Activated naive CD8-positive, alpha-beta T cell treated with anti-CD3 and anti-CD28 coated beads, Interleukin-2, amount 50 U/mL, for 24 hours (primary cell): ENCODE measurements around the gene C12orf75.
"Not testable (repeated sequence)": the region's sequence is repeated elsewhere in the genome, so short reads cannot be mapped to it uniquely, and the experiment has no call there.

Experiments
- ATAC-seq: fragments of 150-1000 bp; cut with Tn5 transposase; one replicate; pipeline ENCODE4 v1.10.0; 2021
- DNase-seq: peaks from one replicate; pipeline ENCODE4 v3.0.0; 2021
- H3K27ac Mint-ChIP-seq: one replicate; pipeline ENCODE4 v1.8.0; 2021; ENCODE audit warnings: mild to moderate bottlenecking, mixed read lengths
- H3K27me3 Mint-ChIP-seq: one replicate; pipeline ENCODE4 v1.8.0; 2021; ENCODE audit warnings: mixed read lengths
- H3K36me3 Mint-ChIP-seq: one replicate; pipeline ENCODE4 v1.8.0; 2021; ENCODE audit warnings: low read depth, mixed read lengths
- H3K4me1 Mint-ChIP-seq: one replicate; pipeline ENCODE4 v1.8.0; 2021; ENCODE audit warnings: mixed read lengths
- H3K4me3 Mint-ChIP-seq: one replicate; pipeline ENCODE4 v1.8.0; 2021; ENCODE audit warnings: mild to moderate bottlenecking, moderate library complexity, mixed read lengths
- H3K9me3 Mint-ChIP-seq: one replicate; pipeline ENCODE4 v1.8.0; 2021; ENCODE audit warnings: mixed read lengths

C12orf75 gene

DNA sequence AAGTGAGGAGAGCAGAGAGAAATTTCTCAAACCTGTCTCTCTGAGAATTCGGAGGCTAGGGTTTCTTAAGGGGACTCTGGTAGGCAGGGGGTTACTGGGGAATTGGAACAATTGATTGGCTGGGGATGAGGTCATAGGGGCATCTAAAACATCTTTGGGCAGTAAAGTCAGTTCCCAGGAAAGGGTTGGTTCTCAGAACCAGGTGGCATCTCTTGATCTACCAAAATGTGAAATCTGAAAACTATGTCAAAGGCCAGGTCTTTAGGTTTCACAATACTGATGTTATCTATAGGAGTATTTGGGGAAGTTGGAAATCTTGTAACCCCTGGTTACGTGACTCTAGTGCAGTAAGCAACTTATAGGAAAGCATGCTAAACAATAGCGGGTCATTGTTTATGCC lies 6.9 kb downstream of the C12orf75 start:
- Mint-ChIP-seq H3K27ac (no peak overlapping the region), H3K36me3 (peaks cover 23% of the 10 kb centered on the region), H3K4me3 (no peak overlapping the region), H3K4me1 (peaks cover 35% of the 10 kb centered on the region), H3K27me3 (no peaks in the 10 kb centered on the region), H3K9me3 (peaks cover 19% of the 10 kb centered on the region)
- ATAC-seq (peak; percentile 28), DNase-seq (no peak)

DNA sequence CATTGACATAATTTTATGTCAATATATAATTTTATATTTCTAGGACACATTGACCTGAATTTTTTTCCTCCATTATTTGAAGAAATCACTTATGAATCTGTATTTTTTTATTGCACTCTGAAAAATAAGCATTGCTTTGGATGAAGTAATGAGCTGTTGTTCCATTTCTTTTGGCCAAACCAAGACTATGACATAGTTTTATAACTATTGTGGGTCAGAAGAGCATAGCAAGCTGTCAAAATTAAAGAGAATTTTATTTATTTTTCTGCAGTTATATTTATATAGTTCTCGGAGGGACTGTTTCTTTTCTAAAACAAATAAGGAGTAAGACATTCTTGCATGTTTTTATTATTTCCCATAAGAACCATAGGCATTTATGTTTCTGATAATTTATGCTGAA lies 8.5 kb downstream of the C12orf75 start:
- ATAC-seq = no peak
- Mint-ChIP-seq H3K36me3 (peaks cover 25% of the 10 kb centered on the region), H3K4me1 (peaks cover 26% of the 10 kb centered on the region)

GRCh38 chr12:105341010-105341409 lies 10.5 kb downstream of the C12orf75 start:
- Mint-ChIP-seq H3K4me3 (no peak overlapping the region), H3K27me3 (no peaks in the 10 kb centered on the region), H3K36me3 (peaks cover 25% of the 10 kb centered on the region), H3K27ac (no peak overlapping the region), H3K4me1 (peaks cover 23% of the 10 kb centered on the region), H3K9me3 (peaks cover 21% of the 10 kb centered on the region)
- DNase-seq = no peak
- no peak for ATAC-seq

More for the DNA sequence above, 8.5 kb downstream of the C12orf75 start:
- peaks cover 21% of the 10 kb centered on the region for H3K9me3 Mint-ChIP-seq
- H3K4me3 Mint-ChIP-seq = no peak overlapping the region
- no peak overlapping the region for H3K27ac Mint-ChIP-seq
- no peaks in the 10 kb centered on the region for H3K27me3 Mint-ChIP-seq
- no peak for DNase-seq

DNA sequence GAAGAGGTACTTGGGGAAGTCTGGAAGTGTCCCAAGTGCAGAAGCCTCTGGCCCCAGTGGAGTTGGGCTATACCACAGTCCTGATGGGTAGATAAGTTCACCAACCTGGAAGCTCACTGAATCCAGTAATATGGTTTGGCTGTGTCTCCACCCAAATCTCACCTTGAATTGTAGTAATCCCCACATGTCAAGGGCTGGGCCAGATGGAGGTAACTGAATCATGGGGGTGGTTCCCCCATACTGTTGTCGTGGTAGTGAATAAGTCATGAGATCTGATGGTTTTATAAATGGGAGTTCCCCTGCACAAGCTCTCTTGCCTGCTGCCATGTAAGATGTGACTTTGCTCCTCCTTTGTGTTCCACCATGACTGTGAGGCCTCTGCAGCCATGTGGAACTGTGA lies 11.1 kb downstream of the C12orf75 start:
- not testable (repeated sequence) for ATAC-seq, H3K4me3 Mint-ChIP-seq, DNase-seq, H3K27ac Mint-ChIP-seq, H3K27me3 Mint-ChIP-seq
- H3K36me3 Mint-ChIP-seq = peaks cover 22% of the 10 kb centered on the region
- peaks cover 21% of the 10 kb centered on the region for H3K9me3 Mint-ChIP-seq
- peaks cover 18% of the 10 kb centered on the region for H3K4me1 Mint-ChIP-seq

GRCh38 chr12:105342464-105342863 lies 12.0 kb downstream of the C12orf75 start:
- ATAC-seq (no peak), DNase-seq (no peak)
- Mint-ChIP-seq H3K27me3 (no peaks in the 10 kb centered on the region), H3K27ac (no peak overlapping the region), H3K9me3 (peaks cover 21% of the 10 kb centered on the region), H3K4me1 (peaks cover 14% of the 10 kb centered on the region), H3K36me3 (peaks cover 22% of the 10 kb centered on the region), H3K4me3 (no peak overlapping the region)

DNA sequence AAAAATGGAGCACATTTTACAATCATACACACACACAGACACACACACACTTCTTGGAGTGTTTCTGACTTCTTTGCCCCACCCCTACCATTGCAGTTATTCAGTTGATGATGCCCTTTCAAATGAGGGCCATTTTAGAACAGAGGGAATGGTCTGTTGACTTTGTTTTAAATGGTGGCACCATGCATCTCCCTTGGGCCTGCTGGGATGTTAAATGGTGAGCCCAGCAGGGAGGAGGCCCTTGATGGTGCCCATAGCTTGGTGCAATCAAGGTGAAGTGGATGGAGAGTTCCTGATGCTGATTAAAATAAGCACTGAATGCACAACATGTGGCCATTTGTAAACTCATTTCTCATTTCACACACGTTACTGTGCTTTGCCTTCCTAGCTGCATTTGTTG lies 13.3 kb downstream of the C12orf75 start:
- Mint-ChIP-seq H3K4me1 (peaks cover 15% of the 10 kb centered on the region), H3K27ac (no peak overlapping the region), H3K4me3 (no peak overlapping the region), H3K36me3 (peaks cover 22% of the 10 kb centered on the region), H3K9me3 (peaks cover 21% of the 10 kb centered on the region), H3K27me3 (no peaks in the 10 kb centered on the region)
- DNase-seq = no peak
- no peak for ATAC-seq

DNA sequence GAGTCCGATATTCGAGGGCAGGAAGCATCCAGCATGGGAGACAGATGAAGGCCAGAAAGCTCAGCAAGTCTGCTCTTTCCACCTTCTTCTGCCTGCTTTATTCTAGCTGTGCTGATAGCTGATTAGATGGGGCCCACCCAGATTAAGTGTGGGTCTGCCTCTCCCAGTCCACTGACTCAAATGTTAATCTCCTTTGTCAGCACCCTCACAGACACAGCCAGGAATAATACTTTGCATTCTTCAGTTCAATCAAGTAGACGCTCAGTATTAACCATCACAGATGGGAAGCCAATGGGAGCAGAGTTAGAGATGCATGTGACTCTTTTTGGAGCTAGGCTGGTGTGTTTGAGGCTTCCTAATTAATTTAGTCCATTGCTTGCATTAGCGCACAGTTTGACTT lies 17.0 kb downstream of the C12orf75 start:
- peaks cover 19% of the 10 kb centered on the region for H3K4me1 Mint-ChIP-seq
- no peak for DNase-seq
- H3K9me3 Mint-ChIP-seq = peaks cover under 1% of the 10 kb centered on the region
- H3K27me3 Mint-ChIP-seq = no peaks in the 10 kb centered on the region
- peaks cover 11% of the 10 kb centered on the region for H3K36me3 Mint-ChIP-seq
- ATAC-seq = no peak
- H3K27ac Mint-ChIP-seq = no peak overlapping the region
- H3K4me3 Mint-ChIP-seq = no peak overlapping the region

GRCh38 chr12:105348142-105348541 lies 17.7 kb downstream of the C12orf75 start:
- ATAC-seq = no peak
- no peak overlapping the region for H3K4me3 Mint-ChIP-seq
- H3K27me3 Mint-ChIP-seq = no peaks in the 10 kb centered on the region
- no peak overlapping the region for H3K27ac Mint-ChIP-seq
- peaks cover 10% of the 10 kb centered on the region for H3K36me3 Mint-ChIP-seq
- peaks cover 19% of the 10 kb centered on the region for H3K4me1 Mint-ChIP-seq
- DNase-seq = no peak
- no peaks in the 10 kb centered on the region for H3K9me3 Mint-ChIP-seq

GRCh38 chr12:105348561-105348960 lies 18.1 kb downstream of the C12orf75 start:
- no peak overlapping the region for H3K4me3 Mint-ChIP-seq
- no peak overlapping the region for H3K27ac Mint-ChIP-seq
- peaks cover 19% of the 10 kb centered on the region for H3K4me1 Mint-ChIP-seq
- H3K9me3 Mint-ChIP-seq = no peaks in the 10 kb centered on the region
- ATAC-seq (no peak), DNase-seq (no peak)
- no peaks in the 10 kb centered on the region for H3K27me3 Mint-ChIP-seq
- peaks cover 10% of the 10 kb centered on the region for H3K36me3 Mint-ChIP-seq

- Mint-ChIP-seq H3K4me1 (peaks cover 19% of the 10 kb centered on the region), H3K27ac (peak overlapping the region; percentile 46), H3K36me3 (peaks cover 11% of the 10 kb centered on the region), H3K4me3 (no peak overlapping the region), H3K27me3 (no peaks in the 10 kb centered on the region), H3K9me3 (no peaks in the 10 kb centered on the region)
- DNase-seq (no peak), ATAC-seq (no peak)
These were observed 18.6 kb downstream of the C12orf75 start for GRCh38 chr12:105349138-105349537.

DNA sequence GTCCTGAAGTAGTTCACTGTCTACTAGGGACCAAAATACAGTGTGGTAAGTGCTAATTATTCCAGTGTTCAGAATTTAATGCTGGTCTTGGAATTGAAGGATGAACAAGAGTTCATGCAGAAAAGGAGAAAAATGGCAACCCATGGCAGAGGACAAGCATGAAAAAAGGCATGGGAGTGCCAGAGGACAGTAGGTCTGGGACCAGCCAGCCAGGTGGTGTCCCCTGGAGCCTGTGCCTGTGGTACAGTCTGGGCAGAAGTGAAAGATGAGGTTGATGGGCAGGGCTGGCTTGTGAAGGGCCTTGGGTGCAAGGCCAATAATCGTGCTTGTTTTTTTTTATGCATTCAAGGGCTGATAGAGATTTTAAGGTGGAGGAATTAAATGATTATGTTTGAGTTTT lies 21.0 kb downstream of the C12orf75 start:
- ATAC-seq (no peak), DNase-seq (no peak)
- Mint-ChIP-seq H3K4me3 (no peak overlapping the region), H3K9me3 (no peaks in the 10 kb centered on the region), H3K27ac (no peak overlapping the region), H3K4me1 (peaks cover 20% of the 10 kb centered on the region), H3K36me3 (peaks cover 13% of the 10 kb centered on the region), H3K27me3 (no peaks in the 10 kb centered on the region)

DNA sequence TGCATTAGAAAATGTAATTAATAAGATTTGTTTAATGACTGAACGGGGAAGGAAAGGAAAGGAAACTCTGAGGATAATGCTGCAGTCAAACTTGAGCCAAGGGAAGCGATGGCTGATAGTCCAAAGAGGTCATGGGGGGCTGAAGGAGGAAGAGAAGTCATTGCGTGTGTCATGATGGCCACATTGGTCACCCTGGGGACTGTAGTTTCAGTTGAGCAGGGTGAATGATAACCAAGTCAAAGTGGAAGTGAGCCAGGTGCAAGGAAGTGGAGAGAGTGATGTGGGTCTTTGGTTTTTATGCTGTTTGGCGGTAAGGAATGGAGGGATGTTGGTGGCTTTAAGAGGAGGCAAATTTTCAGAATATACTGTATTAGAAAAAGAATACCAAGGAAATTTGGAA lies 21.6 kb downstream of the C12orf75 start:
- Mint-ChIP-seq H3K9me3 (no peaks in the 10 kb centered on the region), H3K4me3 (no peak overlapping the region), H3K27ac (peak overlapping the region; percentile 6), H3K27me3 (no peaks in the 10 kb centered on the region), H3K4me1 (peaks cover 25% of the 10 kb centered on the region), H3K36me3 (peaks cover 13% of the 10 kb centered on the region)
- ATAC-seq (peak; percentile 36), DNase-seq (no peak)

DNA sequence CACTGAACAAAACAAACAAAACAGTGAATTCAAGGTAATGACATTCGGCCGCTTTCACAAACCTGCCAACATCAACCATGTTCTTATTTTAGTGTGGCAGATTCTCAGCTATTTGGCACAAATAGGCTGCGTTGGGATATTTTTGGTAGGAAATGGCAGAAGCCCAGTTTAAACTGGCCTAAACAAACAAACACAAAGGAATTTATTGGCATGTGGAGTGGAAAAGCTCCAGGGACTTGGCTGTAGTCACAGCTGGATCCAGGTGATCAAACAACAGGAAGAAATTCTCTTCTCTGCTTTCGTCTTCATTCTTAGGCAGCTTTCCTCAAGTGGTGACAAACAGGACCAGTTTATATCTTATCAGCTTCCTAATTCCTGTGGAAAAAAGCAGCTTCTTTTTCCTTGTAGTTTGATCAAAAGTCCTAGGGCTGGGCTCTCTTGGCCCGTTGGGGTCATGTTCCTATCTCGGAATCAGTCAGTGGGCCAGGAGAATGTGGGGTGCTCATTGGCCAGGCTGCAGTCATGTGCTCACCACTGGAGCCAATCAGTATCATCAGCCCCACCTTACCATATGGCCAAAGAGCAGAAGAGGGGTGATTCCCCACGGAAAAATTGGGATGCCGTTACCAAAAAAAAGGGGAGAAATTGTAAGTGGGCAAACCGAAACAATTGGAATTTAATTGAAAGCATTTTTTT lies 22.6 kb downstream of the C12orf75 start:
- Mint-ChIP-seq H3K9me3 (no peaks in the 10 kb centered on the region), H3K27ac (no peak overlapping the region), H3K36me3 (peaks cover 14% of the 10 kb centered on the region), H3K27me3 (no peaks in the 10 kb centered on the region), H3K4me3 (no peak overlapping the region), H3K4me1 (peaks cover 35% of the 10 kb centered on the region)
- no peak for DNase-seq
- no peak for ATAC-seq

GRCh38 chr12:105355752-105356151 lies 25.3 kb downstream of the C12orf75 start:
- no peak overlapping the region for H3K4me3 Mint-ChIP-seq
- DNase-seq = no peak
- no peak overlapping the region for H3K27ac Mint-ChIP-seq
- H3K4me1 Mint-ChIP-seq = peaks cover 35% of the 10 kb centered on the region
- H3K36me3 Mint-ChIP-seq = peaks cover 10% of the 10 kb centered on the region
- ATAC-seq = no peak
- no peaks in the 10 kb centered on the region for H3K27me3 Mint-ChIP-seq
- no peaks in the 10 kb centered on the region for H3K9me3 Mint-ChIP-seq

GRCh38 chr12:105357162-105357691 lies 26.7 kb downstream of the C12orf75 start:
- peaks cover 27% of the 10 kb centered on the region for H3K4me1 Mint-ChIP-seq
- no peaks in the 10 kb centered on the region for H3K27me3 Mint-ChIP-seq
- peak overlapping the region; percentile 6 for H3K4me3 Mint-ChIP-seq
- no peaks in the 10 kb centered on the region for H3K9me3 Mint-ChIP-seq
- H3K27ac Mint-ChIP-seq = peak overlapping the region; percentile 71
- DNase-seq (no peak), ATAC-seq (peak; percentile 95)
- peaks cover 4% of the 10 kb centered on the region for H3K36me3 Mint-ChIP-seq
